T-helper 2 cell treated with Interferon-gamma antibody and Interleukin-4, amounts not matched to agents 5 μg/mL and 100 μg/mL, for 36 hours (primary cell): ENCODE measurements around the gene SORBS2.

Experiments
- DNase-seq: peaks from one replicate; pipeline ENCODE4 v3.0.0; 2021; ENCODE audit warnings: low spot score
- H3K27ac Mint-ChIP-seq: one replicate; pipeline ENCODE4 v1.8.0; 2021; ENCODE audit warnings: mild to moderate bottlenecking, mixed read lengths
- H3K27me3 Mint-ChIP-seq: one replicate; pipeline ENCODE4 v1.8.0; 2021; ENCODE audit warnings: low read depth, mixed read lengths
- H3K36me3 Mint-ChIP-seq: one replicate; pipeline ENCODE4 v1.8.0; 2021; ENCODE audit warnings: low read depth, mixed read lengths
- H3K4me1 Mint-ChIP-seq: one replicate; pipeline ENCODE4 v1.8.0; 2021; ENCODE audit warnings: low read depth, mixed read lengths
- H3K4me3 Mint-ChIP-seq: one replicate; pipeline ENCODE4 v1.8.0; 2022; ENCODE audit warnings: mild to moderate bottlenecking, moderate library complexity, mixed read lengths
- H3K9me3 Mint-ChIP-seq: one replicate; pipeline ENCODE4 v1.8.0; 2021; ENCODE audit warnings: mixed read lengths

SORBS2 gene

DNA sequence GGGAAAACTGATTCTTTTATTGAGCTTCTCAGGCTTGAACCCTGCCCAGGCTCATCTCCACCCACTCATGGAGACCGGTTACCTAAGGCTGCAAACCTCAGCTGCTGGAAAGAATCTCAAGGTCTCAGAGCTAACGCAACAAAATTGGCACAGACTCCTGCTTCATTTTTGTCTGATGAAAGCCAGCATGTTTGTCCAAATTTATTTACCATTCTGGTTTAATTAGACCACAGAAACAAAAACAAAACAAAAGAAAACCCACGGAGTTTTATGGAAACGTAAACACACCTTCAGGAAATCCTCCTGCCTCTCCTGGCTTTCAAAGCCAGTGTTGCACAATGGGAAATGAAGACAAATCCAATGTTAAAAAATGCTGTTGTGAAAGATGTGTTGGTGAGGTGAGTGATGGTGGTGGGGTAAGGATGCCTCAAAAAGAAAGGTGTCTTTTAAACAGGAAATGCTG lies 220.3 kb downstream of the SORBS2 start:
- no peaks in the 10 kb centered on the region for H3K36me3 Mint-ChIP-seq
- H3K27ac Mint-ChIP-seq, result no peak overlapping the region
- DNase-seq, result no peak
- H3K4me1 Mint-ChIP-seq, result peaks cover 5% of the 10 kb centered on the region
- H3K9me3 Mint-ChIP-seq, result no peaks in the 10 kb centered on the region
- H3K27me3 Mint-ChIP-seq, result peaks cover 39% of the 10 kb centered on the region
- H3K4me3 Mint-ChIP-seq, result no peak overlapping the region

- Mint-ChIP-seq H3K27me3 (peaks cover 42% of the 10 kb centered on the region), H3K4me3 (no peak overlapping the region), H3K27ac (no peak overlapping the region), H3K4me1 (peaks cover 5% of the 10 kb centered on the region), H3K36me3 (no peaks in the 10 kb centered on the region), H3K9me3 (no peaks in the 10 kb centered on the region)
- DNase-seq, result no peak
Measured at GRCh38 chr4:185590982-185591381, 221.0 kb downstream of the SORBS2 start.

GRCh38 chr4:185589067-185589836 lies 222.7 kb downstream of the SORBS2 start:
- Mint-ChIP-seq H3K27ac (no peak overlapping the region), H3K36me3 (no peaks in the 10 kb centered on the region), H3K27me3 (peaks cover 47% of the 10 kb centered on the region), H3K4me1 (peaks cover 5% of the 10 kb centered on the region), H3K9me3 (no peaks in the 10 kb centered on the region), H3K4me3 (no peak overlapping the region)
- DNase-seq, result no peak

DNA sequence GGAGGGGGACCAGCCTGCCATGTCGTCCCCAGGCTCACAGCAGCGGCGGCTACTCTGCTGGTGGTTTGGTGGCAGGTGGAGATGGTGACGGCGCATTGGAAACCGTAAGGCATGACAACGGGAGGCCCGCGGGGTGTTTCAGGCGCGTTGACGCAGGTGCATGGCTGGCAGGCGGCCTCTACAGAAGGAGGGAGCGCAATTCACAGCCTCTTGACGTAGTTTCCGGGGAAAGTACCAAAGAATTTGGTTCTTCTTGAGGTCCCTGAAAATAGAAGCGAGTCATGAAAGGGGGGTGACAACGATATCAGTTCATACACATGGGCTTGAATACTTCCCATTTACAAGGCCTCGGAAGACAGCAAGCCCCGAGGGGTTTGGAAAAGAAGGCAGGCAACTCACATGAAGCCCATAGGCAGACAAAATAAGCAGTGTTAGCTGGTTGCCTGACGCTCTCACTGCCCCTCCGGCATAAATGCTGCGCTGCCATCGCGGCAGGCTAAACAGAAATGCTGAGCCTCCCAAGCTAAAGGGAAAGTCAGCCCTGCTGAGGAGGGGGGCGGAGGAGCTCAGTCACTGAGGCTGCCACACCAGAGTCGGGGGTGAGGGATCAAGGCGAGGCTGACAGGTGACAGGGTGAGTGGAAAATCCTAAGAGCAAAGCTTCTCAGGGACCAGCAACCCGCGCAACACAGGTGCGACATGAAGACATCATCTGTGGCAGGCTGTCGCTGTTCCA lies 224.4 kb downstream of the SORBS2 start:
- H3K27me3 Mint-ChIP-seq, result peaks cover 44% of the 10 kb centered on the region

GRCh38 chr4:185587030-185587426 lies 225.0 kb downstream of the SORBS2 start:
- Mint-ChIP-seq H3K9me3 (no peaks in the 10 kb centered on the region), H3K27ac (no peak overlapping the region), H3K27me3 (peaks cover 44% of the 10 kb centered on the region), H3K4me1 (peaks cover 5% of the 10 kb centered on the region), H3K4me3 (peak overlapping the region; percentile 45), H3K36me3 (no peaks in the 10 kb centered on the region)
- no peak for DNase-seq

More for the DNA sequence above, 224.4 kb downstream of the SORBS2 start:
- Mint-ChIP-seq H3K27ac (no peak overlapping the region), H3K4me1 (peaks cover 5% of the 10 kb centered on the region), H3K9me3 (no peaks in the 10 kb centered on the region), H3K36me3 (no peaks in the 10 kb centered on the region), H3K4me3 (peak overlapping the region; percentile 45)
- peak; percentile 67 for DNase-seq

DNA sequence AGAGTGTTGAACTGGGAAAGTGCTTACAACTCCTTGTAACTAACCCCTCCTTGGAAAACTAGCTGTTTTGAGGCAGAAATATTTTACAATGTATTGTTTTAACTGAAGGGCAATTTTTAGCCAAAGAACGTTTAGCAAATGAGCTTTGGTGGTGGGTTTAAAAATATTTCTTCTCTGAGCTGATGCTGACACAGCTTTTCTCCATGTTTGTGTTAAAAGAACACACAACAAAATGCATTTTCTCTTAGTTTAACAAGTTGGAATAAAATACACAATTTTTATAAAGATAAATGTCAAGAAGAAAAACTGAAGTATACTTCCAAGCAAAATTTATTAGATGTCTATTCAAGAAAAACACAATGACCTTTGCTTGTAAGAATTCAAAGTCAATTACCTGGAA lies 226.8 kb downstream of the SORBS2 start:
- H3K27ac Mint-ChIP-seq, result no peak overlapping the region
- peaks cover 39% of the 10 kb centered on the region for H3K27me3 Mint-ChIP-seq
- H3K36me3 Mint-ChIP-seq, result no peaks in the 10 kb centered on the region
- H3K4me3 Mint-ChIP-seq, result no peak overlapping the region
- no peak for DNase-seq
- H3K4me1 Mint-ChIP-seq, result peaks cover 5% of the 10 kb centered on the region
- no peaks in the 10 kb centered on the region for H3K9me3 Mint-ChIP-seq

DNA sequence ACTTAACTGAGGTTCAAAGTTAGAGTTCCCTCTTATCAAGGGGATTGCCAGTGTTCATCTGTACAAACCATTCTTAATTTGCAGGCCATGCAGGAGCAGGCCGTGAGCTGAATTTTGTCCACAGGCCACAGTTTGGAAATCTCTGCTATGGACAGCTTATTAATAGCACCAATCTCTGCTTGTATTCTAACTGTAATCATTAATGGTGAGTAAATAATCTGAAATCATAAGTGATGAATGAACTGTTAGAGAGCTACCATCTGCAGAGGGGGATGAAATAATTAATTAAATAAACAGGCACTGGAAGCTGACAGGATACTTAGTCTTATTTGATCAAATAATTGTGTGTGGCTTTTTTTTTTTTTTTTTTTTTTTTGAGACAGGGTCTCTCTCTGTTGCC lies 228.2 kb downstream of the SORBS2 start:
- H3K4me3 Mint-ChIP-seq, result no peak overlapping the region
- peaks cover 5% of the 10 kb centered on the region for H3K4me1 Mint-ChIP-seq
- no peak overlapping the region for H3K27ac Mint-ChIP-seq
- H3K9me3 Mint-ChIP-seq, result no peaks in the 10 kb centered on the region
- no peaks in the 10 kb centered on the region for H3K36me3 Mint-ChIP-seq
- H3K27me3 Mint-ChIP-seq, result peaks cover 29% of the 10 kb centered on the region
- no peak for DNase-seq

DNA sequence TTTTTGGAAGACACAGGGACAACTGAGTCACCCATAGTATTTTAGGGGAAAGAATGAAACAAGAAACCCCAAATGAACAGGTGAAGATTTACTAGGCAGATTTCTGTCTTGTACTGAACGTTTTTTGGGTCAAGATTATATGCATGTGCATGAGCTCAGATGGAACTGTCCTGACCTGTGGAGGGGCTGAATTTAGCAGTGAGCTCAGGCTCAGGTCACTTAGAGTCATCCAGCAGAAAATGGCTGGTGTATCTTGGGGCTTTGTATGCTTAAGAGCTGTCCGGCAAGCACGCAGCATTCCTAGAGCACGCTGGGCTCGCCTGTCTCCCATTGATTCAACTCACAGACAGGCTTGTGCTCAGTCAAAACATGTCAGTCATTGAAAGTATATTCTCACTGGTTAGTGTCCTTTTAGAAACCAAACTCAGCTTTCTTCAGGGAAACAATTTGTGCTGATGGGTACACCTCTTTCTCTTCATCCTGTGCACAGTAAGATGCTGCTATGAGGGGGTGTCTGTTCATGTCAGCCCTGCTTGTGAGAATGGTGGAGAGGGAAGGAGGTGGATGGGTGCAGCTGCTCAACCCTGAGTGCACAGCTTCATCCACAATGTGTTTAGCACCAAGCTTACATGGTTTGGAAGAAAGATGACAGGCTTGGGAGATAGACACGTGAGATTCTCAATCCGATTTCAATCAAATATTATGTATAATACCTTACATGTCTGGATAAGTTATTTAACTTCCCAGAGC lies 229.2 kb downstream of the SORBS2 start:
- Mint-ChIP-seq H3K9me3 (no peaks in the 10 kb centered on the region), H3K27ac (no peak overlapping the region), H3K4me3 (no peak overlapping the region), H3K27me3 (peaks cover 24% of the 10 kb centered on the region), H3K36me3 (no peaks in the 10 kb centered on the region), H3K4me1 (peaks cover 5% of the 10 kb centered on the region)
- DNase-seq, result no peak

DNA sequence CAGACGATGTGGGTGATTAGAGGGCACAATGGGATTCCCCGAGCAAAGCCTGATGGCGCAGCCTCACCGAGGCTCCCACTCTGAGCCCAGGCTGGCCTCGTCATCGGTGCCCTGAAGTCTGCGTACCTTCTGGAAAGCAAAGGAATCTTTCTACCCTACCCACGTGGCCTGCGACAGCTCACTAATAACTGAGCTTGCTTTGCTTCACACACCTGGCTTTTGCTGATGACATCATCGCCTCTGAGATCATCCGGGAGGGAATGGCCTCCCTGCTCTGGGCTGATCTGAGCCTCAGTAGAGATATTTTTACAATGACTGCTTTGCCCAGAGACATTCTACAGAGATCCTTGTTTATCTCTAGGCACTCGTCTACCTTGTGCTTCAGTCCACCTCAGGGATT lies 231.3 kb downstream of the SORBS2 start:
- Mint-ChIP-seq H3K4me3 (no peak overlapping the region), H3K4me1 (no peaks in the 10 kb centered on the region), H3K9me3 (no peaks in the 10 kb centered on the region), H3K36me3 (no peaks in the 10 kb centered on the region), H3K27ac (no peak overlapping the region), H3K27me3 (peaks cover 6% of the 10 kb centered on the region)
- DNase-seq, result no peak

GRCh38 chr4:185578284-185578683 lies 233.7 kb downstream of the SORBS2 start:
- H3K9me3 Mint-ChIP-seq, result no peaks in the 10 kb centered on the region
- H3K36me3 Mint-ChIP-seq, result no peaks in the 10 kb centered on the region
- peaks cover 5% of the 10 kb centered on the region for H3K27me3 Mint-ChIP-seq
- H3K4me3 Mint-ChIP-seq, result no peak overlapping the region
- no peak for DNase-seq
- no peaks in the 10 kb centered on the region for H3K4me1 Mint-ChIP-seq
- no peak overlapping the region for H3K27ac Mint-ChIP-seq

DNA sequence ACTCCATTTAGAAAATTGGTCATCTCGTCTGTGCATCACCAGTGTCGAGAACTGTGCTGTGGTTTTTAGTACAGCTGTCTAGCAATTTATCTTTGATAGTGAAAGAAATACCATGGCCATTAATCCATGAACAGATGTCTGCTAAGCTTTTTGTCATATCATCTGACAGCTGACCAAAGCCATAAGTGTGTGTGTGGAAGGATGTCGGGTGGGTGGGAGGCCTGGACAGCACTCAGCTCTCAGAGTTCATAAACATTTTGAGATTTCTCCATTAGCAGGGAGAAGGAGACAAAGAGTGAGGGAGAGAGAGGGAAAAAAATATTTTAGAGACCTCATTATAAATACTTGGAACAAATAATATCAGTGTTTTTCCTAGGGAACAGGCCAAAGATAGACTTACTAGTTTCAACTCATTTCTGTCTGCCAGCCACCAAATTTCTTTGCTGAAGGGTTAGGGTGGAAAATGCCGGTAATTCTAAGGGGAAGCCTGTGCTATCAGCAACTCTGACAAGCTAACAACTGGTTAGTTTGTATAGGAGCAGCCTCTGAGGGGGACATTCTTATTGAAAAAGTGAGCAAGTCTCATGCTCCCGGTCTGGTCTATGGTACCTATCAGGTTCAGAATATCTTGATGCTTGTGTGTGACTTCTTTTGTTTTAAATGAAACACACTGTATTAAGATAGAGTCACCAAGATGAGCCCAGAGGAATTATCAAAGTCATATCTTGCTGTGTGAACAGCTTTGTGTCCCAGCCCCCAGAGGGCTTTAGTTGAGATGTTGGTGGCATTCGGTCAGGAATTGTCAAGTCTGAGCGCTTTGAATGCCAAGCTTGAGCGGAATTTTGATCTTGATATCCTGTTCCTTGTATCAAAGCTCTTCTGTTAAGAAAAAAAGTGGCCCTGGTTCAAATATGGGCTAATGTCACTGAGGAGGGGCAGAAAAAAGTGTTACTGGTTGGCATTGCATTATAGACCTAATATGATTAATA lies 234.7 kb downstream of the SORBS2 start:
- Mint-ChIP-seq H3K27ac (no peak overlapping the region), H3K27me3 (peaks cover 5% of the 10 kb centered on the region), H3K4me3 (no peak overlapping the region), H3K9me3 (no peaks in the 10 kb centered on the region), H3K4me1 (no peaks in the 10 kb centered on the region), H3K36me3 (no peaks in the 10 kb centered on the region)
- no peak for DNase-seq

DNA sequence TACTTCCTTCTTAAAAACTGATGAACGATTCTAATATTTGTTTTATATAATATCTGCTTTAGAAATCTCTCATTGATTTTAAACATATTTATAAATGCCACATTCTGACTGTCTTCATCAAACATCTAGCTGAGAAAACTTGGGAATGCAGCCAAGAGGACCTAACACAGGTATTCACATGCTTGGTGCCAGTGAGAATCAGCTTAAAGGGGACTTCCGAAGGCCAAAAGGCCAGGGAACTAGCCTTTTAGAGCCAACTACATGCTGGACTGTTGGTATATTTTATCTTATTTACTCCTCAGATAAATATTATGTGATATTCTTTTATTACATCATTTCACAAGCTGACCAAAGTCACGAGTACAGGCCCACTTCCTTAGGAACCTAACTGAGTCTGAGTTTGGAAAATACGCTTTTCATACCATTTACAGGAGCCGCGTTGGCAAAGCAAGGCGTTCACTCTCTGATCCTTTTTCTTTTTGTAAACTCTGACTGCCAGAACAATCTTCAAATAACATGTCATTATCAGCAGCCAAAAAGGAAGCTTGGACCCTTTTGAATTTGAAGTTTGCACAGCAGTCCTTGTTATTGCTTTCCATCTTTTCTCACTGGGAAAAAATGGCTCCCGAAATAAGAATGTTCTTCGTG lies 235.6 kb downstream of the SORBS2 start:
- H3K36me3 Mint-ChIP-seq, result no peaks in the 10 kb centered on the region
- H3K27me3 Mint-ChIP-seq, result peaks cover 5% of the 10 kb centered on the region
- H3K9me3 Mint-ChIP-seq, result no peaks in the 10 kb centered on the region
- no peak for DNase-seq
- no peak overlapping the region for H3K4me3 Mint-ChIP-seq
- H3K27ac Mint-ChIP-seq, result no peak overlapping the region
- H3K4me1 Mint-ChIP-seq, result no peaks in the 10 kb centered on the region
